D721Med (cell line): ENCODE measurements around the gene SLC25A29.

Experiments used
- DNase-seq: peaks from one replicate; pipeline ENCODE4 v3.0.0; 2011; ENCODE audit warnings: low spot score; ENCODE audit not compliant: insufficient read length
- FAIRE-seq: peaks from 2 replicates; lab custom pipeline; 2011; peaks lifted over from hg19 to GRCh38; lab: Jason Lieb, UNC
- CTCF ChIP-seq: IDR thresholded peaks from 2 replicates; pipeline ENCODE4 v1.5.1; 2012; ENCODE audit warnings: mild to moderate bottlenecking, control low read depth; ENCODE audit not compliant: insufficient read depth; ENCODE audit errors: missing control alignments

SLC25A29 gene

GRCh38 chr14:100295376-100296105 is 10.7 kb downstream of the SLC25A29 start:
- FAIRE-seq (no peak), DNase-seq (no peak)
- TF ChIP-seq CTCF: no peak

- no peak for TF ChIP-seq CTCF
- DNase-seq (no peak), FAIRE-seq (no peak)
Observed at GRCh38 chr14:100294963-100295330, 11.3 kb downstream of the SLC25A29 start.

GRCh38 chr14:100294213-100294962 is 11.9 kb downstream of the SLC25A29 start:
- no peak for TF ChIP-seq CTCF
- FAIRE-seq: no peak
- DNase-seq: no peak

- no peak for TF ChIP-seq CTCF
- FAIRE-seq (no peak), DNase-seq (no peak)
Observed at GRCh38 chr14:100293497-100294212, 12.6 kb downstream of the SLC25A29 start.

GRCh38 chr14:100292776-100293461 is 13.3 kb downstream of the SLC25A29 start:
- FAIRE-seq (no peak), DNase-seq (no peak)
- no peak for TF ChIP-seq CTCF

GRCh38 chr14:100292301-100292775 is 13.9 kb downstream of the SLC25A29 start:
- FAIRE-seq (no peak), DNase-seq (no peak)
- TF ChIP-seq CTCF: no peak
